Esophagus squamous epithelium (tissue), 4 donors: ENCODE measurements around the gene NISCH.

ENCODE experiments used
- CTCF ChIP-seq, 6 experiments: fragments of 450-650 bp in 4 of 6; fragments of 200-600 bp in 2 of 6; sonication (generic) in 2 of 6; IDR thresholded peaks; one replicate each; pipeline ENCODE4 v1.5.1; 2016 to 2019; ENCODE audit warnings: antibody characterized with exemption in 6 of 6, mild to moderate bottlenecking in 4 of 6, moderate library complexity in 4 of 6
- POLR2A ChIP-seq, 4 donors: fragments of 450-650 bp; IDR thresholded peaks; one replicate each; pipeline ENCODE4 v1.6.1; 2017; ENCODE audit warnings: antibody characterized with exemption in 4 of 4, mild to moderate bottlenecking in 4 of 4, moderate library complexity in 3 of 4

GRCh38 chr3:52455283-52456168 lies at the start of gene NISCH:
- TF ChIP-seq CTCF (IDR thresholded peaks at IDR 0.05) (no peak), POLR2A (IDR thresholded peaks at IDR 0.05) (peak in 2 of 4 donors; percentile 52 to 61)
